Measurements from ENCODE around the gene CALHM3.

DNA sequence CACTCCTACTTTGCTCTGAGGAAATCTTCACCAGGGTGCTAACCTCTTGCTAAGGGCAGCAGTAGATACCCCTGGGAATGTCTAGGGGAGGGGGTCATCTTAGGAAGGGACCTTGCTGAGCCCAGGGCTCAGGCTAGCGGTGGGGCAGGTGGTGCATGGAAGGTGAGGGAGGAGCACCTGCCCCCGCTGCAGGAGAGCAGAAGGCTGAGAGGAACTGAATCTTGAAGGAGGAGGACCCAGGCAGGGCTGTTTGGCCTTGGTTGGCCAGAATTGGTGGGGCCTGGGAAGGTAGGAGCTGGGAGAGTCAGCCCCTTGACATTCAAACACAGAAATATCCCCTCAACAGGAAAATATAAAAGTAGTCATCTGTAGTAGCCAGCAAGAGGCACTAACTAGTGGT, 7.0 kb downstream of the CALHM3 start:
- TF ChIP-seq, protein P1, sequence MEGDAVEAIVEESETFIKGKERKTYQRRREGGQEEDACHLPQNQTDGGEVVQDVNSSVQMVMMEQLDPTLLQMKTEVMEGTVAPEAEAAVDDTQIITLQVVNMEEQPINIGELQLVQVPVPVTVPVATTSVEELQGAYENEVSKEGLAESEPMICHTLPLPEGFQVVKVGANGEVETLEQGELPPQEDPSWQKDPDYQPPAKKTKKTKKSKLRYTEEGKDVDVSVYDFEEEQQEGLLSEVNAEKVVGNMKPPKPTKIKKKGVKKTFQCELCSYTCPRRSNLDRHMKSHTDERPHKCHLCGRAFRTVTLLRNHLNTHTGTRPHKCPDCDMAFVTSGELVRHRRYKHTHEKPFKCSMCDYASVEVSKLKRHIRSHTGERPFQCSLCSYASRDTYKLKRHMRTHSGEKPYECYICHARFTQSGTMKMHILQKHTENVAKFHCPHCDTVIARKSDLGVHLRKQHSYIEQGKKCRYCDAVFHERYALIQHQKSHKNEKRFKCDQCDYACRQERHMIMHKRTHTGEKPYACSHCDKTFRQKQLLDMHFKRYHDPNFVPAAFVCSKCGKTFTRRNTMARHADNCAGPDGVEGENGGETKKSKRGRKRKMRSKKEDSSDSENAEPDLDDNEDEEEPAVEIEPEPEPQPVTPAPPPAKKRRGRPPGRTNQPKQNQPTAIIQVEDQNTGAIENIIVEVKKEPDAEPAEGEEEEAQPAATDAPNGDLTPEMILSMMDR (optimal IDR thresholded peaks at IDR 0.05 in 1 of 3, IDR thresholded peaks at IDR 0.05 in 1 of 3, conservative IDR thresholded peaks at IDR 0.05 in 1 of 3; ENCODE audit: extremely low read depth in 1 of 3, insufficient read depth in 2 of 3, low read length in 3 of 3): no peak
- no peak for TF ChIP-seq EZH2 (IDR thresholded peaks at IDR 0.05; ENCODE audit: low read length)
